GM23248 (cell line): ENCODE data around the gene ADAMTSL4. TPM values are rescaled to one million over a fixed set of nuclear protein-coding genes. Genes with fewer than 3 reads are reported as not detected.
A peak's percentile ranks its signal among the peaks of the same experiment; 100 is the strongest.

ENCODE experiments used
- DNase-seq: peaks from one replicate; pipeline ENCODE4 v3.0.0-alpha.2; 2015
- H2AFZ ChIP-seq: fragments of 200-600 bp; sonication (generic); 2 replicates; pipeline ENCODE4 v1.6.1; 2016; ENCODE audit warnings: antibody characterized with exemption
- H3F3A ChIP-seq: fragments of 200-600 bp; sonication (generic); 2 replicates; pipeline ENCODE4 v1.6.1; 2016; ENCODE audit warnings: mild to moderate bottlenecking, antibody characterized with exemption, mixed run types; ENCODE audit not compliant: insufficient read depth
- H3K27ac ChIP-seq: fragments of 200-600 bp; sonication (generic); 2 replicates; pipeline ENCODE4 v1.5.1; 2016; ENCODE audit warnings: mild to moderate bottlenecking
- H3K27me3 ChIP-seq: fragments of 200-600 bp; sonication (generic); replicated peaks from 2 replicates; pipeline ENCODE4 v1.6.1; 2016; ENCODE audit warnings: mild to moderate bottlenecking; ENCODE audit not compliant: insufficient read depth
- H3K36me3 ChIP-seq: fragments of 200-600 bp; sonication (generic); 2 replicates; pipeline ENCODE4 v1.6.1; 2016; ENCODE audit warnings: low read depth, mild to moderate bottlenecking
- H3K4me1 ChIP-seq: fragments of 200-600 bp; sonication (generic); 2 replicates; pipeline ENCODE4 v1.6.1; 2016; ENCODE audit warnings: mild to moderate bottlenecking; ENCODE audit not compliant: insufficient read depth
- H3K4me2 ChIP-seq: fragments of 200-600 bp; sonication (generic); one replicate; pipeline ENCODE4 v1.6.1; 2016; ENCODE audit warnings: mild to moderate bottlenecking; ENCODE audit not compliant: unreplicated experiment
- H3K4me3 ChIP-seq: fragments of 200-600 bp; sonication (generic); 2 replicates; pipeline ENCODE4 v1.5.1; 2016; ENCODE audit warnings: mild to moderate bottlenecking
- H3K79me2 ChIP-seq: fragments of 200-600 bp; sonication (generic); 2 replicates; pipeline ENCODE4 v1.6.1; 2016; ENCODE audit warnings: mild to moderate bottlenecking; ENCODE audit not compliant: insufficient read depth
- H3K9ac ChIP-seq: fragments of 200-600 bp; sonication (generic); 2 replicates; pipeline ENCODE4 v1.6.1; 2016; ENCODE audit warnings: mild to moderate bottlenecking
- H3K9me2 ChIP-seq: fragments of 200-600 bp; sonication (generic); 2 replicates; pipeline ENCODE4 v1.6.1; 2016; ENCODE audit warnings: mixed run types, mild to moderate bottlenecking, moderate library complexity; ENCODE audit not compliant: insufficient read depth
- H3K9me3 ChIP-seq: fragments of 200-600 bp; sonication (generic); one replicate; pipeline ENCODE4 v1.6.1; 2017; ENCODE audit warnings: low read depth
- H4K20me1 ChIP-seq: fragments of 200-600 bp; sonication (generic); 2 replicates; pipeline ENCODE4 v1.6.0; 2016; ENCODE audit not compliant: insufficient read depth
- EZH2 ChIP-seq: fragments of 200-600 bp; sonication (generic); IDR thresholded peaks from 2 replicates; pipeline ENCODE4 v1.6.1; 2018; ENCODE audit warnings: antibody characterized with exemption, mild to moderate bottlenecking; ENCODE audit not compliant: insufficient read depth, poor library complexity, severe bottlenecking
- EZH2phosphoT487 ChIP-seq: fragments of 200-600 bp; sonication (generic); IDR thresholded peaks from 2 replicates; pipeline ENCODE4 v1.6.1; 2018; ENCODE audit warnings: antibody characterized with exemption, moderate library complexity, mild to moderate bottlenecking, low read depth; ENCODE audit not compliant: insufficient read depth
- WGBS, 2 experiments: methylation state at CpG; one replicate each; pipeline ENCODE4 v1.1.6; 2015 to 2017; ENCODE audit warnings: low lambda C conversion rate in 2 of 2, low coverage in 1 of 2; ENCODE audit errors: missing lambda C conversion rate in 2 of 2; 5-methylcytosine and 5-hydroxymethylcytosine counted together
- in situ Hi-C: fragments of 300-500 bp; cut with MboI; formaldehyde crosslinking; loops from 2 replicates; pipeline ENCODE4 v1.15.0; 2020
- polyA plus RNA-seq: library from polyadenylated mRNA; unstranded; fragments of >200 nt; fragmentation: Nextera tagmentation; extraction: Ambion mirVana; gene quantifications from 2 replicates; pipeline ENCODE4 v1.2.1, GENCODE V29; 2016
- total RNA-seq: library from RNA; depleted of rRNA; stranded (reverse); fragments of >200 nt; shearing (Covaris generic); gene quantifications from 2 replicates; pipeline ENCODE4 v1.2.3, GENCODE V29; 2014

Gene ADAMTSL4
- total and polyA plus RNA-seq, 2 experiments from 2014 or later = 27.6 to 45.4 TPM

GRCh38 chr1:150529017-150529416 lies 20.2 kb upstream of the ADAMTSL4 start:
- H3K4me3 ChIP-seq = 0 out of 2 replicates have a peak overlapping the region, but pooled peaks have one; percentile 35
- peaks cover 40% of the 10 kb centered on the region for H3K4me1 ChIP-seq
- in situ Hi-C loops = no loop called here
- 0 to 2% methylated on average over 4 of the region's 4 CpGs for WGBS, 2 experiments
- H3K9me2 ChIP-seq = no peaks in the 10 kb centered on the region
- H2AFZ ChIP-seq = no peak overlapping the region
- H4K20me1 ChIP-seq = no peaks in the 10 kb centered on the region
- H3K4me2 ChIP-seq = peak overlapping the region; percentile 53
- H3K36me3 ChIP-seq = no peaks in the 10 kb centered on the region
- peak; percentile 92 for DNase-seq
- no peaks in the 10 kb centered on the region for H3K27me3 ChIP-seq
- no peaks in the 10 kb centered on the region for H3K79me2 ChIP-seq
- peak overlapping the region; percentile 73 for H3K27ac ChIP-seq
- TF ChIP-seq EZH2phosphoT487 = no peak
- TF ChIP-seq EZH2 = no peak
- H3K9ac ChIP-seq = peak overlapping the region; percentile 57
- H3F3A ChIP-seq = peaks cover 37% of the 10 kb centered on the region
- H3K9me3 ChIP-seq = no peaks in the 10 kb centered on the region

GRCh38 chr1:150530491-150531159 lies 18.6 kb upstream of the ADAMTSL4 start:
- H3K27me3 ChIP-seq = no peaks in the 10 kb centered on the region
- H3K4me3 ChIP-seq = no peak overlapping the region
- H3K9me2 ChIP-seq = no peaks in the 10 kb centered on the region
- in situ Hi-C loops = no loop called here
- H3F3A ChIP-seq = peaks cover 47% of the 10 kb centered on the region
- TF ChIP-seq EZH2phosphoT487 (no peak), EZH2 (no peak)
- H4K20me1 ChIP-seq = no peaks in the 10 kb centered on the region
- no peaks in the 10 kb centered on the region for H3K9me3 ChIP-seq
- no peak overlapping the region for H3K27ac ChIP-seq
- WGBS, 2 experiments = 96 to 98% methylated on average over 14 of the region's 14 CpGs
- H3K36me3 ChIP-seq = no peaks in the 10 kb centered on the region
- no peak overlapping the region for H2AFZ ChIP-seq
- peaks cover 54% of the 10 kb centered on the region for H3K4me1 ChIP-seq
- no peak overlapping the region for H3K4me2 ChIP-seq
- H3K79me2 ChIP-seq = no peaks in the 10 kb centered on the region
- H3K9ac ChIP-seq = no peak overlapping the region
- no peak for DNase-seq

- Histone ChIP-seq H3K4me2 (peak overlapping the region; percentile 26), H3K79me2 (no peaks in the 10 kb centered on the region), H3K9me2 (no peaks in the 10 kb centered on the region), H4K20me1 (no peaks in the 10 kb centered on the region), H3K27ac (peak overlapping the region; percentile 82), H3K9ac (peak overlapping the region; percentile 68), H3F3A (peaks cover 59% of the 10 kb centered on the region), H3K9me3 (no peaks in the 10 kb centered on the region), H2AFZ (peak overlapping the region; percentile 65), H3K4me1 (peaks cover 70% of the 10 kb centered on the region), H3K27me3 (no peaks in the 10 kb centered on the region), H3K4me3 (0 out of 2 replicates have a peak overlapping the region, but pooled peaks have one; percentile 8), H3K36me3 (no peaks in the 10 kb centered on the region)
- DNase-seq = peak; percentile 25
- 8 to 17% methylated on average over 5 of the region's 5 CpGs for WGBS, 2 experiments
- in situ Hi-C loops = no loop called here
- TF ChIP-seq EZH2 (no peak), EZH2phosphoT487 (no peak)
These were observed 16.3 kb upstream of the ADAMTSL4 start for GRCh38 chr1:150532860-150533259.

- no peaks in the 10 kb centered on the region for H3K79me2 ChIP-seq
- no peaks in the 10 kb centered on the region for H3K9me2 ChIP-seq
- H3K36me3 ChIP-seq = no peaks in the 10 kb centered on the region
- peaks cover 70% of the 10 kb centered on the region for H3K4me1 ChIP-seq
- H3K4me3 ChIP-seq = no peak overlapping the region
- no peak overlapping the region for H2AFZ ChIP-seq
- in situ Hi-C loops = no loop called here
- H3K27me3 ChIP-seq = no peaks in the 10 kb centered on the region
- no peak overlapping the region for H3K4me2 ChIP-seq
- H3K9me3 ChIP-seq = no peaks in the 10 kb centered on the region
- 97 to 99% methylated on average over 6 of the region's 6 CpGs for WGBS, 2 experiments
- TF ChIP-seq EZH2 (no peak), EZH2phosphoT487 (no peak)
- H3K9ac ChIP-seq = no peak overlapping the region
- H3F3A ChIP-seq = peaks cover 49% of the 10 kb centered on the region
- no peak for DNase-seq
- H4K20me1 ChIP-seq = no peaks in the 10 kb centered on the region
- H3K27ac ChIP-seq = no peak overlapping the region
These were observed 15.2 kb upstream of the ADAMTSL4 start for GRCh38 chr1:150534002-150534401.
